HEK293 (cell line): Measurements from ENCODE around the gene ACOX2.

Experiments used
- TCF7L2 ChIP-seq: IDR thresholded peaks from 2 replicates; pipeline ENCODE4 v1.6.1; 2011; ENCODE audit warnings: low read depth, mild to moderate bottlenecking, inconsistent platforms, low read length, moderate library complexity, borderline replicate concordance
- ZNF112 ChIP-seq: fragments of 450-650 bp; formaldehyde crosslinking; IDR thresholded peaks from 2 replicates; pipeline ENCODE4 v1.5.0; 2017; ENCODE audit warnings: missing biosample characterization, missing genetic modification characterization
- ZNF2 ChIP-seq: fragments of 450-650 bp; formaldehyde crosslinking; IDR thresholded peaks from 2 replicates; pipeline ENCODE4 v1.5.1; 2016; ENCODE audit warnings: missing biosample characterization, missing genetic modification characterization
- ZNF221 ChIP-seq: fragments of 450-650 bp; formaldehyde crosslinking; IDR thresholded peaks from 2 replicates; pipeline ENCODE4 v1.5.1; 2017; ENCODE audit warnings: missing biosample characterization, missing genetic modification characterization, borderline replicate concordance
- ZNF302 ChIP-seq: fragments of 450-650 bp; formaldehyde crosslinking; IDR thresholded peaks from 2 replicates; pipeline ENCODE4 v1.5.1; 2016; ENCODE audit warnings: missing biosample characterization, missing genetic modification characterization, low read depth

DNA sequence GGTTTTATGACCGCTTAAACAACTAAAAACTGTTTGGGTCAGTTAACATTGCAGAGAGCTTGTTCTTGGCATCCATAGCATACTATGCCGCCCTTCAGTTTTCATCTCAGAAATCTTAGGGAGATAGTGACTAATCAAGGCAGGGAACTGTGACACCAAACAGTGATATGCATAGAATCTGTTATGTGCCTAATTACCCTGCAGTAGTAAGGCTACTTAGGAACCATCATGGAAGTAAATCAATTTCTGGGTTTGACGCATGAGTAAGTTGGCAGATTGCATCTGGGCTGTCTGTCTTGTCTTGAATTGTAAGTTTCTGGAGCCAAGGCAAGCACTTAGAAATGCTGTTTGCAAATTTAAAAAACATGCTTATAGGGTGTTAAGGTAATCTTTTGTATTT, 22.6 kb downstream of the ACOX2 start:
- no peak for TF ChIP-seq TCF7L2
- TF ChIP-seq ZNF2 (tag by site-specific recombination) = no peak
- no peak for TF ChIP-seq ZNF112
- no peak for TF ChIP-seq ZNF221 (tag by site-specific recombination)
- no peak for TF ChIP-seq ZNF302
